Kasumi-1 (cell line): ENCODE measurements around the gene RRP8.

Source experiments
- DNase-seq, 2 experiments: peaks; one replicate each; lab custom pipeline; 2025; lab: John Stamatoyannopoulos, UW

RRP8 gene

GRCh38 chr11:6603287-6604080 lies at the start of gene RRP8, which contains the start of gene ILK:
Gene RRP8 (minus strand): TSS chr11:6603616. CDS start chr11:6603502, 114 bp downstream.
Gene ILK (plus strand): TSS chr11:6603774. CDS start chr11:6604272, 498 bp downstream.
- DNase-seq, result peak; percentile 79 to 88

GRCh38 chr11:6653097-6653496 lies 49.7 kb upstream of the RRP8 start:
- DNase-seq, result no peak

GRCh38 chr11:6652182-6652581 lies 48.8 kb upstream of the RRP8 start:
- no peak for DNase-seq

- no peak for DNase-seq
Measured at GRCh38 chr11:6650980-6651379, 47.6 kb upstream of the RRP8 start.

GRCh38 chr11:6650104-6650503 lies 46.7 kb upstream of the RRP8 start:
- DNase-seq, result no peak

- no peak for DNase-seq
Measured at GRCh38 chr11:6648501-6648900, 45.1 kb upstream of the RRP8 start.

GRCh38 chr11:6647836-6648235 lies 44.4 kb upstream of the RRP8 start:
- DNase-seq, result no peak

- DNase-seq, result peak; percentile 93 to 94
Measured at GRCh38 chr11:6646918-6647679, 43.7 kb upstream of the RRP8 start.

GRCh38 chr11:6646576-6646917 lies 43.1 kb upstream of the RRP8 start:
- DNase-seq, result peak; percentile 79 to 86

- DNase-seq, result no peak
Measured at GRCh38 chr11:6646071-6646470, 42.7 kb upstream of the RRP8 start.

- DNase-seq, result no peak
Measured at GRCh38 chr11:6642957-6643356, 39.5 kb upstream of the RRP8 start.

- no peak for DNase-seq
Measured at GRCh38 chr11:6640985-6641701, 37.7 kb upstream of the RRP8 start.

- no peak for DNase-seq
Measured at GRCh38 chr11:6640036-6640984, 36.9 kb upstream of the RRP8 start.

GRCh38 chr11:6638429-6638828 lies 35.0 kb upstream of the RRP8 start:
- DNase-seq, result no peak

- no peak for DNase-seq
Measured at GRCh38 chr11:6637871-6638270, 34.5 kb upstream of the RRP8 start.

GRCh38 chr11:6636480-6636879 lies 33.1 kb upstream of the RRP8 start:
- DNase-seq, result no peak

- peak; percentile 80 to 87 for DNase-seq
Measured at GRCh38 chr11:6635082-6635932, 31.9 kb upstream of the RRP8 start.

- no peak for DNase-seq
Measured at GRCh38 chr11:6634534-6634933, 31.1 kb upstream of the RRP8 start.

GRCh38 chr11:6633422-6634408 lies 30.3 kb upstream of the RRP8 start:
- no peak for DNase-seq
